Measurements from ENCODE around the gene HNRNPCL1. TPM values are rescaled to one million over a fixed set of nuclear protein-coding genes. Genes with fewer than 3 reads are reported as not detected.

The HNRNPCL1 gene
- total RNA-seq, 3 donors from 2014 or later (not counting 1 experiment from before 2014, with no cell fraction given): not detected

GRCh38 chr1:12810691-12811408, 37.7 kb downstream of the HNRNPCL1 start:
- Mint-ChIP-seq H3K36me3 (no peaks in the 10 kb centered on the region), H3K4me1 (no peaks in the 10 kb centered on the region), H3K27ac (no peak overlapping the region), H3K27me3 (ENCODE audit: low read depth in 2 of 2) (peaks cover 12 to 14% of the 10 kb centered on the region in 2 donors), H3K9me3 (peaks cover 0 to 2% of the 10 kb centered on the region in 2 donors), H3K4me3 (no peak overlapping the region)
- 81% methylated on average over 5 of the region's 5 CpGs for WGBS (ENCODE audit: insufficient coverage)
- TF ChIP-seq, protein P1, sequence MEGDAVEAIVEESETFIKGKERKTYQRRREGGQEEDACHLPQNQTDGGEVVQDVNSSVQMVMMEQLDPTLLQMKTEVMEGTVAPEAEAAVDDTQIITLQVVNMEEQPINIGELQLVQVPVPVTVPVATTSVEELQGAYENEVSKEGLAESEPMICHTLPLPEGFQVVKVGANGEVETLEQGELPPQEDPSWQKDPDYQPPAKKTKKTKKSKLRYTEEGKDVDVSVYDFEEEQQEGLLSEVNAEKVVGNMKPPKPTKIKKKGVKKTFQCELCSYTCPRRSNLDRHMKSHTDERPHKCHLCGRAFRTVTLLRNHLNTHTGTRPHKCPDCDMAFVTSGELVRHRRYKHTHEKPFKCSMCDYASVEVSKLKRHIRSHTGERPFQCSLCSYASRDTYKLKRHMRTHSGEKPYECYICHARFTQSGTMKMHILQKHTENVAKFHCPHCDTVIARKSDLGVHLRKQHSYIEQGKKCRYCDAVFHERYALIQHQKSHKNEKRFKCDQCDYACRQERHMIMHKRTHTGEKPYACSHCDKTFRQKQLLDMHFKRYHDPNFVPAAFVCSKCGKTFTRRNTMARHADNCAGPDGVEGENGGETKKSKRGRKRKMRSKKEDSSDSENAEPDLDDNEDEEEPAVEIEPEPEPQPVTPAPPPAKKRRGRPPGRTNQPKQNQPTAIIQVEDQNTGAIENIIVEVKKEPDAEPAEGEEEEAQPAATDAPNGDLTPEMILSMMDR (IDR thresholded peaks at IDR 0.05): no peak
- Histone ChIP-seq H3K27ac (ENCODE audit: low read length) (no peak overlapping the region), H3K27me3 (ENCODE audit: control insufficient read depth, insufficient read depth, low read length) (no peaks in the 10 kb centered on the region), H3K9me3 (ENCODE audit: control insufficient read depth, insufficient read depth, low read length) (no peaks in the 10 kb centered on the region), H3K36me3 (ENCODE audit: control insufficient read depth, insufficient read depth, low read length) (no peaks in the 10 kb centered on the region), H3K4me1 (ENCODE audit: control insufficient read depth, insufficient read depth, low read length) (no peaks in the 10 kb centered on the region), H3K4me3 (ENCODE audit: low read length) (no peak overlapping the region)
- intact Hi-C loops (cut with micrococcal nuclease): no loop called here
- ATAC-seq (no peak), DNase-seq (no peak)

DNA sequence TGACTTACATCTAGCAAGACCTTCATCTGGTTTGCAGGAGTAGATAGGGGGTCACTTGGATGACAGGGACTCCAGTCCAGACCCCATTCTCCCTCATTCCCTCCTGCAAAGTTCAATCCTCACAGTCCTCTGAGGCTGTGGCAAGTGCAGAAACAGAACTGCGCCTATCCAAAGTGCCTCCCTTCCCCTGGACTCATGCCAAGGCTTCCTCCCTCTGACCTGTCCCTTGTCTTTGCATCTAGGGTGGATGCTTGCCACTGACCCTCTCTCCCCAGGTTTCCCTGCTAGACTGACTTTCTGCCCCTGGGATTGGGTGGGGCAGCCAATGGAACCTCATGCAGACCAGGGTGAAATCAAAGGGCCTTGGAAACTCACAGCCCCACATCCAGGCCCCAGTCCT, 38.6 kb downstream of the HNRNPCL1 start:
- H3K27ac ChIP-seq (ENCODE audit: low read length): no peak overlapping the region

GRCh38 chr1:12799730-12800129, 48.8 kb downstream of the HNRNPCL1 start:
- H3K4me1 Mint-ChIP-seq: no peaks in the 10 kb centered on the region
- peaks cover 3 to 12% of the 10 kb centered on the region in 2 donors for H3K27me3 Mint-ChIP-seq (ENCODE audit: low read depth in 2 of 2)
- H3K9me3 ChIP-seq (ENCODE audit: control insufficient read depth, insufficient read depth, low read length): no peaks in the 10 kb centered on the region
- TF ChIP-seq, protein P1 (IDR thresholded peaks at IDR 0.05): no peak
- no peak overlapping the region for H3K4me3 ChIP-seq (ENCODE audit: low read length)
- H3K4me3 Mint-ChIP-seq: no peak overlapping the region
- peaks cover 3% of the 10 kb centered on the region for H3K36me3 Mint-ChIP-seq
- 67% methylated on average over 1 of the region's 2 CpGs for WGBS (ENCODE audit: insufficient coverage)
- no peaks in the 10 kb centered on the region for H3K27me3 ChIP-seq (ENCODE audit: control insufficient read depth, insufficient read depth, low read length)
- H3K27ac ChIP-seq (ENCODE audit: low read length): no peak overlapping the region
- ATAC-seq (no peak), DNase-seq (no peak)
- H3K36me3 ChIP-seq (ENCODE audit: control insufficient read depth, insufficient read depth, low read length): no peaks in the 10 kb centered on the region
- H3K9me3 Mint-ChIP-seq: peaks cover 1% of the 10 kb centered on the region in 2 donors
- no peak overlapping the region for H3K27ac Mint-ChIP-seq
- no peaks in the 10 kb centered on the region for H3K4me1 ChIP-seq (ENCODE audit: control insufficient read depth, insufficient read depth, low read length)
- intact Hi-C loops (cut with micrococcal nuclease): no loop called here

More for the DNA sequence above, 38.6 kb downstream of the HNRNPCL1 start:
- TF ChIP-seq, protein P1 (IDR thresholded peaks at IDR 0.05): no peak
- DNase-seq (no peak), ATAC-seq (no peak)
- no peak overlapping the region for H3K4me3 Mint-ChIP-seq
- peaks cover 4% of the 10 kb centered on the region for H3K36me3 Mint-ChIP-seq
- no peak overlapping the region for H3K4me3 ChIP-seq (ENCODE audit: low read length)
- H3K4me1 ChIP-seq (ENCODE audit: control insufficient read depth, insufficient read depth, low read length): no peaks in the 10 kb centered on the region
- WGBS (ENCODE audit: insufficient coverage): 89% methylated on average over 1 of the region's 1 CpG
- no peaks in the 10 kb centered on the region for H3K4me1 Mint-ChIP-seq
- peaks cover 4% of the 10 kb centered on the region in 2 donors for H3K9me3 Mint-ChIP-seq
- H3K9me3 ChIP-seq (ENCODE audit: control insufficient read depth, insufficient read depth, low read length): no peaks in the 10 kb centered on the region
- peaks cover 15 to 21% of the 10 kb centered on the region in 2 donors for H3K27me3 Mint-ChIP-seq (ENCODE audit: low read depth in 2 of 2)
- intact Hi-C loops (cut with micrococcal nuclease): no loop called here
- no peaks in the 10 kb centered on the region for H3K27me3 ChIP-seq (ENCODE audit: control insufficient read depth, insufficient read depth, low read length)
- H3K36me3 ChIP-seq (ENCODE audit: control insufficient read depth, insufficient read depth, low read length): no peaks in the 10 kb centered on the region
- no peak overlapping the region for H3K27ac Mint-ChIP-seq

GRCh38 chr1:12798911-12799310, 49.6 kb downstream of the HNRNPCL1 start:
- WGBS (ENCODE audit: insufficient coverage): 62% methylated on average over 4 of the region's 4 CpGs
- no peak for DNase-seq
- Mint-ChIP-seq H3K36me3 (no peaks in the 10 kb centered on the region), H3K9me3 (no peaks in the 10 kb centered on the region), H3K4me3 (no peak overlapping the region), H3K4me1 (no peaks in the 10 kb centered on the region), H3K27me3 (ENCODE audit: low read depth in 2 of 2) (peaks cover 0 to 10% of the 10 kb centered on the region in 2 donors), H3K27ac (no peak overlapping the region)
- Histone ChIP-seq H3K27ac (ENCODE audit: low read length) (no peak overlapping the region), H3K9me3 (ENCODE audit: control insufficient read depth, insufficient read depth, low read length) (no peaks in the 10 kb centered on the region), H3K4me1 (ENCODE audit: control insufficient read depth, insufficient read depth, low read length) (no peaks in the 10 kb centered on the region), H3K27me3 (ENCODE audit: control insufficient read depth, insufficient read depth, low read length) (no peaks in the 10 kb centered on the region), H3K4me3 (ENCODE audit: low read length) (no peak overlapping the region), H3K36me3 (ENCODE audit: control insufficient read depth, insufficient read depth, low read length) (no peaks in the 10 kb centered on the region)
- intact Hi-C loops (cut with micrococcal nuclease): no loop called here
- TF ChIP-seq, protein P1 (IDR thresholded peaks at IDR 0.05): no peak
- no peak for ATAC-seq
